NCI-H69 (cell line): Measurements from ENCODE around the gene CARD16.

Source experiments
- DNase-seq: peaks from one replicate; lab custom pipeline; 2025; lab: John Stamatoyannopoulos, UW

CARD16 gene

DNA sequence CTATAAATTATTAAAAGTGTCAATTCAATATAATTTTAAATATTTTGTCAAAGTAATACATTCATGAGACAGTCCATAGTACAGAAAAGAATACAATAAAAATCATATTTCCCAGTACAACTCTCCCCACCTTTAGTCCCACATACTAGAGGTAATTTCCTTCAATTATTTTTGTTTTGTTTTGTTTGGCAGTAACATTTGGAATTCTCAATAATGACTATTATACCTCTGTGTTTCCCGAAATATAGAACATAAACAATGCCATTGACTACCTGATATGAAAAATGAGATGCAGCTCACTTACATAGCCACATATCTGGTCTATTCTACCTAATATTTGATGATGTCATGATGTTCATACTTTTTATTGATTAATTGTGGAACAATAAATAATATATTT is 52.4 kb downstream of the CARD16 start:
- DNase-seq = no peak

DNA sequence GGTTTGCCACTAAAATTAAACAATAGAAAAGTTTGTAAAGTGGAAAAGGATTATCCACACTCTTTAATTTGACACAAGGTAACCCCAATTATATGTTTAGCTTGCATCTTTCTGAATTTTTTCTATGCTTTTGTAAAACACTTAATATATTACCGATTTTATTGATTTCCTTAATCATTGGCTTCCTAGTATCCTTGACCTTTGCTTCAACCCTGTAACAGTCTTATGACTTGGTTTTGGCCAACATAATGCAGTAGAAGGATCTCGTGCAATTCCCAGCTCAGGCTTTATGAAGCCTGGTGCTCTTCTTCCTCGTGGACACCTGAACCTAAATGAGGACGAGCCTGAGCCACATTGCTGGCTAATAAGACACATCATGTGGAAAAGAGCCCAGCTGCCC is 53.1 kb downstream of the CARD16 start:
- DNase-seq = no peak
